ENCODE data around the gene THUMPD3. TPM values are rescaled to one million over a fixed set of nuclear protein-coding genes. Genes with fewer than 3 reads are reported as not detected.

The THUMPD3 gene
- total and polyA plus RNA-seq, 2 of the 13 experiments (the other 11 are each of a cell fraction or from before 2014, with no cell fraction given), result 31.2 to 44.1 TPM

- TF ChIP-seq YY1 (IDR thresholded peaks at IDR 0.05; ENCODE audit: insufficient read depth, insufficient replicate concordance, low read depth, low read length), result peak; percentile 84
- 0 out of 2 replicates have a peak, but pooled peaks have one; percentile 69 for TF ChIP-seq ZNF512 (CRISPR knock-in tag; IDR thresholded peaks at IDR 0.05)
- no peak for TF ChIP-seq RFX1 (IDR thresholded peaks at IDR 0.05)
- TF ChIP-seq NKX3-1 (CRISPR knock-in tag; IDR thresholded peaks at IDR 0.05), result no peak
- TF ChIP-seq CENPX (CRISPR knock-in tag; IDR thresholded peaks at IDR 0.05), result no peak
- TF ChIP-seq E2F1 (CRISPR knock-in tag; IDR thresholded peaks at IDR 0.05), result peak; percentile 57; the same call in 1 of the 2 replicates
- peak; percentile 94 for TF ChIP-seq YEATS2 (CRISPR knock-in tag; IDR thresholded peaks at IDR 0.05; ENCODE audit: borderline replicate concordance)
- no peak for TF ChIP-seq ZNF282 (IDR thresholded peaks at IDR 0.05; ENCODE audit: partially characterized antibody)
- TF ChIP-seq RERE (CRISPR knock-in tag; IDR thresholded peaks at IDR 0.05; ENCODE audit: low read depth), result peak; percentile 52; the same call in 1 of the 2 replicates
- no peak for TF ChIP-seq ZNF552 (CRISPR knock-in tag; IDR thresholded peaks at IDR 0.05; ENCODE audit: borderline replicate concordance)
- TF ChIP-seq ZNF598 (CRISPR knock-in tag; IDR thresholded peaks at IDR 0.05; ENCODE audit: borderline replicate concordance), result peak; percentile 80; the same call in 1 of the 2 replicates
- 0 out of 2 replicates have a peak, but pooled peaks have one; percentile 52 for TF ChIP-seq ZBTB42 (CRISPR knock-in tag; IDR thresholded peaks at IDR 0.05)
- TF ChIP-seq XBP1 (CRISPR knock-in tag; IDR thresholded peaks at IDR 0.05), result no peak; the same call in 1 of the 2 replicates
- TF ChIP-seq ZNF615 (CRISPR knock-in tag; IDR thresholded peaks at IDR 0.05; ENCODE audit: borderline replicate concordance), result no peak
- no peak for TF ChIP-seq HOXD1 (CRISPR knock-in tag; IDR thresholded peaks at IDR 0.05)
- TF ChIP-seq ZBTB37 (CRISPR knock-in tag; IDR thresholded peaks at IDR 0.05), result no peak
- peak; percentile 70; the same call in 1 of the 2 replicates for TF ChIP-seq GTF3A (CRISPR knock-in tag; conservative IDR thresholded peaks at IDR 0.05)
- no peak for TF ChIP-seq PBX2 (CRISPR knock-in tag; IDR thresholded peaks at IDR 0.05)
Observed at GRCh38 chr3:9362731-9363530, at the start of gene THUMPD3 (continued).

Measured in HepG2 (cell line).